H1 (cell line): ENCODE measurements around the gene FGL2. TPM values are rescaled to one million over a fixed set of nuclear protein-coding genes. Genes with fewer than 3 reads are reported as not detected.

Source experiments
- BCL11A ChIP-seq, 2 experiments: IDR thresholded peaks; one replicate each; pipeline ENCODE4 v1.6.1; 2011; ENCODE audit warnings: low read depth in 2 of 2, low read length in 2 of 2, mild to moderate bottlenecking in 2 of 2
- HDAC2 ChIP-seq, 2 experiments: fragments of 300-600 bp in 1 of 2; sonication (generic) in 1 of 2; IDR thresholded peaks; 2 replicates each; pipeline ENCODE4 v1.6.1; 2011 to 2012; ENCODE audit warnings: low read depth in 2 of 2, low read length in 2 of 2, mild to moderate bottlenecking in 2 of 2, moderate library complexity in 2 of 2, borderline replicate concordance in 1 of 2, inconsistent platforms in 1 of 2
- SUZ12 ChIP-seq: fragments of 200-600 bp; sonication (generic); IDR thresholded peaks from 2 replicates; pipeline ENCODE4 v1.6.1; 2012; ENCODE audit warnings: mild to moderate bottlenecking, inconsistent platforms, low read length, moderate library complexity, mixed read lengths
- TAF7 ChIP-seq: optimal IDR thresholded peaks from 2 replicates; pipeline ENCODE3; 2011; ENCODE audit warnings: low read depth, mild to moderate bottlenecking, inconsistent platforms, low read length, moderate library complexity, borderline replicate concordance
- TBP ChIP-seq: IDR thresholded peaks from 2 replicates; pipeline ENCODE4 v1.6.1; 2011; ENCODE audit warnings: low read depth, low read length, improper control_type of control experiment
- polyA plus RNA-seq, 7 experiments: library from polyadenylated mRNA; depleted of rRNA in 3 of 7; stranded (reverse) in 5 of 7; unstranded in 2 of 7; fragments of >200 nt in 5 of 7; fragments of 200-250 nt in 2 of 7; gene quantifications; 1 replicate in 5 of 7; 2 replicates in 1 of 7; 4 replicates in 1 of 7; pipeline versions ENCODE4 v1.2.1 to v1.2.3, GENCODE V29; 2011 to 2013; ENCODE audit warnings: missing spikeins in 2 of 7, mixed read lengths in 2 of 7
- total RNA-seq: library from RNA; stranded (reverse); fragmentation: NEBNext Ultra II Directional; extraction: Animal tissue kit (Norgen Biotek cat#: 25700); gene quantifications from 2 replicates; pipeline ENCODE4 v1.2.1, GENCODE V29; 2021
- TF ChIP-seq, protein P1 (sequence below): fragments of 300-600 bp; sonication (generic); IDR thresholded peaks from 2 replicates; pipeline ENCODE4 v1.7.1; 2012; ENCODE audit warnings: low read length, moderate library complexity, mild to moderate bottlenecking, inconsistent platforms; ENCODE audit not compliant: insufficient replicate concordance
- TF ChIP-seq, protein P2 (sequence below): IDR thresholded peaks from 2 replicates; pipeline ENCODE4 v1.6.1; 2011; ENCODE audit warnings: low read depth, mild to moderate bottlenecking, low read length; ENCODE audit not compliant: insufficient read depth

The FGL2 gene
- total and polyA plus RNA-seq, 2 of the 8 experiments (the other 6 are each of a cell fraction or from before 2014, with no cell fraction given) = not detected

DNA sequence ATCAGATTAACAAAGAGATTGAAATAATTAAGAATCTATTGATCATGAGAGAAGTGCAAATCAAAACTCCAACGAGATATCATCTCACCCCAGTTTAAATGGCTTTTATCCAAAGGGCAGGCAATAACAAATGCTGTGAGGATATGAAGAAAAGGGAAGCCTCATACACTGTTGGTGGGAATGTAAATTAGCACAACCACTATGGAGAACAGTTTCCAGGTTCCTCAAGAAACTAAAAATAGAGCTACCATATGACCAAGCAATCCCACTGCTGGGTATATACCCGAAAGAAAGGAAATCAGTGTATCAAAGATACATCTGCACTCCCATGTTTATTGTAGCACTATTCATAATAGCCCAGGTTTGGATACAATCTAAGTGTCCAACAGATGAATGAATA, 13.8 kb downstream of the FGL2 start (continued):
- TF ChIP-seq, protein P1, sequence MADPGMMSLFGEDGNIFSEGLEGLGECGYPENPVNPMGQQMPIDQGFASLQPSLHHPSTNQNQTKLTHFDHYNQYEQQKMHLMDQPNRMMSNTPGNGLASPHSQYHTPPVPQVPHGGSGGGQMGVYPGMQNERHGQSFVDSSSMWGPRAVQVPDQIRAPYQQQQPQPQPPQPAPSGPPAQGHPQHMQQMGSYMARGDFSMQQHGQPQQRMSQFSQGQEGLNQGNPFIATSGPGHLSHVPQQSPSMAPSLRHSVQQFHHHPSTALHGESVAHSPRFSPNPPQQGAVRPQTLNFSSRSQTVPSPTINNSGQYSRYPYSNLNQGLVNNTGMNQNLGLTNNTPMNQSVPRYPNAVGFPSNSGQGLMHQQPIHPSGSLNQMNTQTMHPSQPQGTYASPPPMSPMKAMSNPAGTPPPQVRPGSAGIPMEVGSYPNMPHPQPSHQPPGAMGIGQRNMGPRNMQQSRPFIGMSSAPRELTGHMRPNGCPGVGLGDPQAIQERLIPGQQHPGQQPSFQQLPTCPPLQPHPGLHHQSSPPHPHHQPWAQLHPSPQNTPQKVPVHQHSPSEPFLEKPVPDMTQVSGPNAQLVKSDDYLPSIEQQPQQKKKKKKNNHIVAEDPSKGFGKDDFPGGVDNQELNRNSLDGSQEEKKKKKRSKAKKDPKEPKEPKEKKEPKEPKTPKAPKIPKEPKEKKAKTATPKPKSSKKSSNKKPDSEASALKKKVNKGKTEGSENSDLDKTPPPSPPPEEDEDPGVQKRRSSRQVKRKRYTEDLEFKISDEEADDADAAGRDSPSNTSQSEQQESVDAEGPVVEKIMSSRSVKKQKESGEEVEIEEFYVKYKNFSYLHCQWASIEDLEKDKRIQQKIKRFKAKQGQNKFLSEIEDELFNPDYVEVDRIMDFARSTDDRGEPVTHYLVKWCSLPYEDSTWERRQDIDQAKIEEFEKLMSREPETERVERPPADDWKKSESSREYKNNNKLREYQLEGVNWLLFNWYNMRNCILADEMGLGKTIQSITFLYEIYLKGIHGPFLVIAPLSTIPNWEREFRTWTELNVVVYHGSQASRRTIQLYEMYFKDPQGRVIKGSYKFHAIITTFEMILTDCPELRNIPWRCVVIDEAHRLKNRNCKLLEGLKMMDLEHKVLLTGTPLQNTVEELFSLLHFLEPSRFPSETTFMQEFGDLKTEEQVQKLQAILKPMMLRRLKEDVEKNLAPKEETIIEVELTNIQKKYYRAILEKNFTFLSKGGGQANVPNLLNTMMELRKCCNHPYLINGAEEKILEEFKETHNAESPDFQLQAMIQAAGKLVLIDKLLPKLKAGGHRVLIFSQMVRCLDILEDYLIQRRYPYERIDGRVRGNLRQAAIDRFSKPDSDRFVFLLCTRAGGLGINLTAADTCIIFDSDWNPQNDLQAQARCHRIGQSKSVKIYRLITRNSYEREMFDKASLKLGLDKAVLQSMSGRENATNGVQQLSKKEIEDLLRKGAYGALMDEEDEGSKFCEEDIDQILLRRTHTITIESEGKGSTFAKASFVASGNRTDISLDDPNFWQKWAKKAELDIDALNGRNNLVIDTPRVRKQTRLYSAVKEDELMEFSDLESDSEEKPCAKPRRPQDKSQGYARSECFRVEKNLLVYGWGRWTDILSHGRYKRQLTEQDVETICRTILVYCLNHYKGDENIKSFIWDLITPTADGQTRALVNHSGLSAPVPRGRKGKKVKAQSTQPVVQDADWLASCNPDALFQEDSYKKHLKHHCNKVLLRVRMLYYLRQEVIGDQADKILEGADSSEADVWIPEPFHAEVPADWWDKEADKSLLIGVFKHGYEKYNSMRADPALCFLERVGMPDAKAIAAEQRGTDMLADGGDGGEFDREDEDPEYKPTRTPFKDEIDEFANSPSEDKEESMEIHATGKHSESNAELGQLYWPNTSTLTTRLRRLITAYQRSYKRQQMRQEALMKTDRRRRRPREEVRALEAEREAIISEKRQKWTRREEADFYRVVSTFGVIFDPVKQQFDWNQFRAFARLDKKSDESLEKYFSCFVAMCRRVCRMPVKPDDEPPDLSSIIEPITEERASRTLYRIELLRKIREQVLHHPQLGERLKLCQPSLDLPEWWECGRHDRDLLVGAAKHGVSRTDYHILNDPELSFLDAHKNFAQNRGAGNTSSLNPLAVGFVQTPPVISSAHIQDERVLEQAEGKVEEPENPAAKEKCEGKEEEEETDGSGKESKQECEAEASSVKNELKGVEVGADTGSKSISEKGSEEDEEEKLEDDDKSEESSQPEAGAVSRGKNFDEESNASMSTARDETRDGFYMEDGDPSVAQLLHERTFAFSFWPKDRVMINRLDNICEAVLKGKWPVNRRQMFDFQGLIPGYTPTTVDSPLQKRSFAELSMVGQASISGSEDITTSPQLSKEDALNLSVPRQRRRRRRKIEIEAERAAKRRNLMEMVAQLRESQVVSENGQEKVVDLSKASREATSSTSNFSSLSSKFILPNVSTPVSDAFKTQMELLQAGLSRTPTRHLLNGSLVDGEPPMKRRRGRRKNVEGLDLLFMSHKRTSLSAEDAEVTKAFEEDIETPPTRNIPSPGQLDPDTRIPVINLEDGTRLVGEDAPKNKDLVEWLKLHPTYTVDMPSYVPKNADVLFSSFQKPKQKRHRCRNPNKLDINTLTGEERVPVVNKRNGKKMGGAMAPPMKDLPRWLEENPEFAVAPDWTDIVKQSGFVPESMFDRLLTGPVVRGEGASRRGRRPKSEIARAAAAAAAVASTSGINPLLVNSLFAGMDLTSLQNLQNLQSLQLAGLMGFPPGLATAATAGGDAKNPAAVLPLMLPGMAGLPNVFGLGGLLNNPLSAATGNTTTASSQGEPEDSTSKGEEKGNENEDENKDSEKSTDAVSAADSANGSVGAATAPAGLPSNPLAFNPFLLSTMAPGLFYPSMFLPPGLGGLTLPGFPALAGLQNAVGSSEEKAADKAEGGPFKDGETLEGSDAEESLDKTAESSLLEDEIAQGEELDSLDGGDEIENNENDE = no peak
- TF ChIP-seq, protein P2, sequence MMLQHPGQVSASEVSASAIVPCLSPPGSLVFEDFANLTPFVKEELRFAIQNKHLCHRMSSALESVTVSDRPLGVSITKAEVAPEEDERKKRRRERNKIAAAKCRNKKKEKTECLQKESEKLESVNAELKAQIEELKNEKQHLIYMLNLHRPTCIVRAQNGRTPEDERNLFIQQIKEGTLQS = no peak
- TF ChIP-seq TAF7 = no peak
- TF ChIP-seq SUZ12 = no peak
- TF ChIP-seq BCL11A (IDR thresholded peaks at IDR 0.05; ENCODE audit: low read depth in 2 of 2, low read length in 2 of 2) = no peak
- TF ChIP-seq TBP = no peak
- TF ChIP-seq HDAC2 (IDR thresholded peaks at IDR 0.05; ENCODE audit: borderline replicate concordance in 1 of 2, low read depth in 2 of 2, low read length in 2 of 2) = no peak
- TF ChIP-seq, all 59 proteins: peak for 0
